ENCODE measurements around the gene TRAPPC3L. TPM values are rescaled to one million over a fixed set of nuclear protein-coding genes. Genes with fewer than 3 reads are reported as not detected.

The TRAPPC3L gene
- polyA plus RNA-seq, 4 donors, result 0.23 to 0.73 (median 0.39) TPM

DNA sequence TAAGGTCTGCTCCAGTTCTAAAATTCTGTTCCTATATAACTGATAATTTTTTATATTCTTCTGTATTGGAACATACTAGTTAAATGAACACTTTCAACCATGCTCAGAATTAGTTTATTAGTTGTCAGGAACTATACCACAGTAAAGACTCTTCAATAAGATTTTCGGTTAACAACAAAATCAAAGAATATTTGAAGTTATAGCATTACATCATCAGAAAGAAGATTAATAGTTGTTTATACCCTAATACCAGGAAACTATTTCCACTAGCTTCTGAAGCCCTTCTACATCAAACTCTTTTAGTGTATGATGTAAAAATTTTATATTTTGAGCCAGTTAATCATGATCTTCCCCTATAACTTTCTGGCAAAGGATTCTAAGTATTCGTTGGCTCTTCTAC is 14.6 kb upstream of the TRAPPC3L start:
- DNase-seq (ENCODE audit: low read depth in 4 of 4, low spot score in 3 of 4), result no peak

DNA sequence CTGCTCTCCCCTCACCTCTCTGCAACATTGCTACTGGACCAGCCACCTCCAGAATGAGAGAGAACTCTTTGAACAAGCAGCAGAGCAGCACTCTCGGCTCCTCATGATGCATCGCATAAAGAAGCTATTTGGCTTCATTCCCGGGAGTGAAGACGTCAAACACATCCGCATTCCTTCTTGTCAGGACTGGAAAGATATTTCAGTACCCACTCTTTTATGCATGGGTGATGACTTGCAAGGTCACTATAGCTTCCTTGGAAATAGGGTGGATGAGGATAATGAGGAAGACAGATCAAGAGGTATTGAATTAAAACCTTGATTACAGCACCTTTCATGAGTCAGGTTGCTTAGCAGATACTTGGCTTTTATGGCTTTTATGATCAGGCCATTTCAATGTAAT is 12.4 kb upstream of the TRAPPC3L start:
- peak in 1 of 4 donors; percentile 28 for DNase-seq (ENCODE audit: low read depth in 4 of 4, low spot score in 3 of 4)

DNA sequence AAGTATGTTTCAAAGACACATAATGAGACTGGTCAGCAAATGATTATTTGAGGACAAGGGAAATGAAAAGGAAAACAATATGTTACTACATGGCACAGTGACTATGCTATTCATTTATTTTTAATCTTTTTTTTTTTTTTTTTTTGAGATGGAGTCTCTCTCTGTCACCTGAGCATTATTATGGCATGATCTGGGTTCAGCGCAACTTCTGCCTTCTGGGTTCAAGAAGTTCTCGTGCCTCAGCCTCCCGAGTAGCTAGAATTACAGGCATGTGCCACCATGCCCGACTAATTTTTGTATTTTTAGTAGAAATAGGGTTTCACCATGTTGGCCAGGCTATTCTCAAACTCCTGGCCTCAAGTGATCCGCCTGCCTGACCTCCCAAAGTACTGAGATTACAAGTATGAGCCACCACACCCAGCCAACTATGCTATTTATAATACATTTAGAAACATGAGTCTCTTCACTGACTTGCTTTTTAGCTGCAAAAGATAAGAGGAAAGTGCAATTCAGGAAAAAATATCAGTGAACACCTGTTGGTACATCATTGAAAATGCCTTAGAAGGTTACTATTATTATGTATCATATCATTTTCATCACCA is 11.4 kb upstream of the TRAPPC3L start:
- no peak for DNase-seq (ENCODE audit: low read depth in 4 of 4, low spot score in 3 of 4)

DNA sequence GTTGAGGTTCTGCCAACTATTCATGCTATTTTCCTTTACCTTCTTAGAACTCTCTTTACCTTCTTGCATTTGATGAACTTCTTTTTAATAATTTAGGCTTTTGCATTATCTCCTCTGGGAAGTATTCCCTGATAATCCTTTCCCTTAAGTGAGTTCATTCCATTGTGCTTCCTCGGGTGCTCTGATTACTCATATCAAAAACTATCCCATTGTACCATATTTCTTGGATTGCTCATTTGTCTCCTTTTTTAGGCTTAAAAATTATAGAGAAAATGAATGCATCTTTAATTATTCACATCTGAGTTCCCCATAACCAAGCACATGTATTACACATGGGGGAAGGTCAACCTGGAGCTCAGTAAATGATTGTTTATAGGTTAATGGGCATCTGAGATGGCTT is 10.6 kb upstream of the TRAPPC3L start:
- no peak for DNase-seq (ENCODE audit: low read depth in 4 of 4, low spot score in 3 of 4)

DNA sequence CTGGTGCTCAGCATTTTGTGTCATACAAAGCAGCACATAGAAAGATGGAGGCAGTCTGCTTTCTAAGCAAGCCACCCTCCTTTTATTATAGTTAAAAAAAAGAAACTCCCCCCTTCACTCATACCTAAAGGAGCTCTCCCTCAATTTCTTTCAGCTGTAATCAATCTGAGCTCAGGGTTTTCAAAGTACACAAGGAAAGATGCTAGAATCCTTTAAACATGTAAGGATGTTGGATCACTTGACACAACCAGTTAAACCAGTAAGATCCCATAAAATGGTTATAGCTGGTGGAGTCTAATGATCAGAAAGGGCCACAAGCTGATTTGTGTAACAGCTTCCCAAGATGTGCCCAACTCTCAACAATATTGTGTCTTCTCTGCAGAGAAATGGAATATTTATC is 8.0 kb upstream of the TRAPPC3L start, which contains the start of gene CALHM4:
CALHM4 (plus strand) TSS at position 301 of the 400 bp plus-strand sequence; CDS start at position 344, 43 bp downstream.
- DNase-seq (ENCODE audit: low read depth in 4 of 4, low spot score in 3 of 4), result no peak

DNA sequence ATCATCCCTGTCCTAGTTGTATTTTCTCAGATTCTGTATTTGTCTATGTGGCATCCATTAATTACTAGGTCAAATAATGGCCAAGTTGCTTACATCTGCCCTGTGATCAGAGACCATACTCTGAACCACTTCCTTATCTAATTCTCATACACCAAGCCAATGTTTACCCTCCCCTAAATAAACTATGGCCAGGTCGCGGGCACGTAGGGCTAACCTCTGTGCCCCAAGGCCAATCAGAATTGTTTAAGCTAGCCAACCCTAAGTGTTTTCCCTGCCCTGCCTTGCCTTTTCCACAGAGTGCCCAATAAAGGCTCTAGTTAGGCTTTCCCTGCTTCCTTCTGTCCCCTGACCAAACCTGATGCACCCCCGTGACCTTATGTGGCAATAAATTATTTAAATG is 5.3 kb upstream of the TRAPPC3L start:
- DNase-seq (ENCODE audit: low read depth in 4 of 4, low spot score in 3 of 4), result no peak

DNA sequence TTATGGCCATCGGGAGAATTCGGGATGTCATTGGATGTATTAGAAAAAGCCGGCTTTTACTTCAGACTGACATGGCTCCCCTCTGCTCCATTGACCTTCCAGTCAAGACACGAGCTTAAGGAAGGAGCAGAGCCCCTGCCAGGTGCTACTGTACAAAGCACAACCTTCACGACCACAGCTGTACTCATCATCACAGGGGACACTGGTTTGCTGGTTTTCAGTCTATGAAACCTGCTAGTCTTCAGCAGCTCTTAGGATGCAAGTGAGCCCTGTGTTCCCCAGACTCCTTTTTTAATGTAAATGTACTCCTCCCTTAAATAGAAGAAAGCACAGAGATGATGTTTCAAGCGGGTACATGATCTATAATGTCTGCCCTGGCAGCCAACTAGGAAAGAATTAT is 1.9 kb upstream of the TRAPPC3L start:
- DNase-seq (ENCODE audit: low read depth in 4 of 4, low spot score in 3 of 4), result no peak

DNA sequence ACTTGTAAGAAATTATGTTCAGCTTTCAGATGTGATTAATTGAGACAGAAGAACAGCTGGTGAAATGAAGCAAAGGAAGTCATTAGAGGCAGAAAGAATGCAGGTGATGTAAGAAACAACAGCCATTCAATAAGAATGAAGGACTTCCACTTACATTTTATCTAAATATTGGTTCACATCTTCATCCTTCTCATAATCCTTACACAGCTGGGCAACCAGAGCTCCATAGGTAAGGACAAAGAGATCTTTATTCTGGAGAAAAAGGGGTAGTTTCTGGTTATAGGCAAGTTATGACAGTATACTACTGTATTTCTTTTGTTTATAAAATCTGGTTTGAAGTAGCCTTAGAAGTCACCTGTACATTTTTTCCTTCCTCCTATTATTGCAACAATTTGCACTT is 2.3 kb downstream of the TRAPPC3L start:
- DNase-seq (ENCODE audit: low read depth in 4 of 4, low spot score in 3 of 4), result no peak

DNA sequence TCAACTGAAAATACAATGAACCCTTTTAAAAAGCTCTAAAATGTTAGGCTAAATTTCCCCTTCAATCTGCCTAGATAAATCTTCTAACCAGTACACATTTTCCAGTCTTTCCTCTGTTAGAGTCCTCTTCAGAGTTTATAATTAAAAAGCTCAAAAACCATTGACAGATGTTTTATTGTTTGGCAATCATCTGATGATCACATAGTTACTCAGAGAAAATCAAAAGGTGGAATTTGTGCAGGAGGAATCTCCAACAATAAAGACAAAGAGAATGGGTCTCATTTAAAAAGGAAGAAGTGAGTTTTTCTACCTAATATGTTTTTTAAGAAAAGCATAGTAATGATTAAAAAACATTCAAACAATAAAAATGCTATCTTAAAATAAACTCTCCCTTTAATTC is 3.1 kb downstream of the TRAPPC3L start:
- no peak for DNase-seq (ENCODE audit: low read depth in 4 of 4, low spot score in 3 of 4)

DNA sequence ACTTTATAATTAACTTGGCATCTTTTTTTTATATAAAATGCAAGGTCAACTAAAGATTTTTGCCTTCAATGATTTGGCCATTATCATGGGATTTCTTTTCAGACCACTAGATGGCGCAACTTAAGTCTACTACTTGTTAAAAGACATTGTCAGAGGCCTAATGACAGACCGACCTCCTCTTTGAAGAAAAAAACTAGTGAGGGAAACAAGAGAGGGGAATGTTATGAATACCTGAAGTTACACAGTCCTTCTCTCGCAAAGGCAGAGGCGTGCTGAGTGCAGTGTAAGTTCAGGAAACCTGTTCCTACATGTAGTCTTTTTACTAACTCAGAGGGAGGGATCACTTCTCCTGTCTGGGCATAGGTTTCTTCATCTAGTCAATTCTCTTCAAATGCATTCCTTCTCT is 9.3 kb downstream of the TRAPPC3L start:
- no peak for DNase-seq (ENCODE audit: low read depth in 4 of 4, low spot score in 3 of 4)

DNA sequence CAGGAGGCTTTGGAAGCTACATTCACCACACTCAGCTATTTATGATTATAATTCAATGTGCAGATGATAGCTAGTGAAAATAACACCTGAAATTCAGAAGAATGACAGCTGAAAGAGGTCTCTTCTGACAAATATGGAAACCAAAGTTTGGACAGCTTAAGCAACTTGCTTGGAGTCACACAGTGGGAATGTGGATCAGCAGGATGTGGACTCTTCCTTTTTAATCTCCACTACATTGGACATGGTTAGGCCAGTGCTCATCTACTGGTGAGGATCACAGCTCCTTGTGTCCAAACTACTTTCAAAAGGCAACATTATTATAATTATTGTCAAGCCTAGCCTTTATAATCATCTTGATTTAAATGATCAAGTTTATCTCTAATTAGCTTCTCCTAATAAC is 10.4 kb downstream of the TRAPPC3L start:
- DNase-seq (ENCODE audit: low read depth in 4 of 4, low spot score in 3 of 4), result no peak

DNA sequence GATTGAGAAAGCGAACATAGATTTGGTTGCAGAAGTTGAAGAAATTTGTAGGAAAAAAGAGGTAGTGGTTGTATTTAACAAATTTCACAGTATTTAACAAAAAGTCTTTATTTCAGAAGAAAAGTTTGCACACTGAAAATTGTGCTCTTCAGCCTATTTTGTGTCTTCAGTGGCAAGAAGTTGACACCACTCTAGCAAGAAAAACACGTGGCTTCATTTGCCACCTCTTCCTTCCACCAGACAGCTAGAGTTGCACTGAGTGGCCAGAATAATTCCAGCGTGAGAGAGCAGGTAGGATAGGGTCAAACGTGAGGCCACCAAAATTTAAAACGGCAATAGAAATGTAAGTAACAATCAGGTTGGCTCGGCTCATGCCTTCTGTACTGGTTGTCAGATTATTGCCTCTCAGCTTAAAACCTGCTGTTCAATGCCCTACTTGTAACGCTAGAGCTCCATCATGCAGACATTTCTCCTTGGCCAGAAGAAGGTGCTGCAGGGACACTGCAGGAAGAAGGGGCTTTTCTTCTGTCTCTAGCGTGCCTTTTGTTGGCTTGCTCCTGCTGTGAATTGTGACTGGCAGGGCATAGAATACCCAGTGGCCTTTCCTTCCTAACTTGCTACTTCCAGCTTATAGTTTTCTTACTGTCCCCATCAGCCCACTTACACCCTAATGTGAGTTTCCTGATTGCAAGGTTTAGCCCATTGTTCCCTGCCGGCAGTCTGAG is 12.1 kb downstream of the TRAPPC3L start:
- DNase-seq (ENCODE audit: low read depth in 4 of 4, low spot score in 3 of 4), result no peak

DNA sequence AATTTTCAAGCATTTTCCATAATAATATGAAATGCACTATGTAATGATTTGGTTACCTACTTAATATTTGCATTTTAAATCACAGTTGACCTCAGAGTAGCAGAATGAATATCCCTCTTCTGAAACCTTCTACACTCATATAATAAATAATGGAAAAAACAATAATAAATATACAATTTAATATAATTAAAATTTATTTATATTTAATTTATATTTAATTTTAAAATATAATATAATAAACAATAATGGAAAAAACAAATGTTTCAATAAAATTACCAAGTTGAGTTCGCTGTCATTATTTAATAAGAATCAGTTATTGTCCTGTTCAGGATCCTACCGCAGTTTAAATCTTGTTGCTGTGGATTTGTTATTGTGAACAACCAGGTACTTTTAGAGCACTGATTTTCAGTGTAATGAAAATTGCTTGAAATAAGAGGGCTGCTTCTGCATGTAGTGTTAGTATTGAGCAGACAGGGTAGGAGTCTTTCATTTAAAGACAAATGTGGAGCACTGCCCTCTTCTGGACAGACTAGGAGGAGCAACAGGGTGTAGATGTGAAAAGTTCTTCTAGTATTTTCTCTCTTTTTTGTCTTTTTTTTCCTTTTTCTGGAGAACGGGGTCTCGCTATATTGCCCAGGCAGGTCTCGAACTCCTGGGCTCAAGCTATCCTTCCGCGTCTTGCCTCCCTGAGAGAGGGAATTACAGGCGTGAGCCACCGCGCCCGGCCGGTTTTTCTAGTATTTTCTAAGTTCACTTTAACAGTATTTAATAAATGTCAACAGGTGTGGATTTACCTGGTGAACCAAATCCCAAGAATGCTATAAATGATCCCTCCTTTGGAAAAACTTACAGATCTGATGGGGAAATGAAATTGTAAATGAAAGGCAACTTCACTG is 13.6 kb downstream of the TRAPPC3L start:
- DNase-seq (ENCODE audit: low read depth in 4 of 4, low spot score in 3 of 4), result peak in 1 of 4 donors; percentile 43

DNA sequence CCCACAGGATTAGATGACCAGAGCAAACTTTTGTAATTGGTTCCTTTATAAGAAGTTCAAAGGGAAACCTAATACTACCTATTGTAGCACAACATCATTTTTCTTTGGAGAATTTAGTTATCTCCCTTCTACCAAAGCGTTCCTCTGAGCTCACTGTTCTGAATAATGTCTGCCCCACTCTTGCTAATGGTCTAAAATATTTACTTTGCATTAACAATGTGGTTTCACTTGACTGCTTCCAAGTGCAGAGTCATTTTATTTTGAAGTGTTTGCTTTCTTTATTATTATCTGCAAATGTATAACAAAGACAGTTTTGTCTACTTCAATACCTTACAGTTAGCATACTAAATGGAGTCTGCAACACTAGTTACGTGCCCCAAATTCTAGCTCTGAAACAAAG is 15.0 kb downstream of the TRAPPC3L start:
- DNase-seq (ENCODE audit: low read depth in 4 of 4, low spot score in 3 of 4), result peak in 1 of 4 donors; percentile 5

DNA sequence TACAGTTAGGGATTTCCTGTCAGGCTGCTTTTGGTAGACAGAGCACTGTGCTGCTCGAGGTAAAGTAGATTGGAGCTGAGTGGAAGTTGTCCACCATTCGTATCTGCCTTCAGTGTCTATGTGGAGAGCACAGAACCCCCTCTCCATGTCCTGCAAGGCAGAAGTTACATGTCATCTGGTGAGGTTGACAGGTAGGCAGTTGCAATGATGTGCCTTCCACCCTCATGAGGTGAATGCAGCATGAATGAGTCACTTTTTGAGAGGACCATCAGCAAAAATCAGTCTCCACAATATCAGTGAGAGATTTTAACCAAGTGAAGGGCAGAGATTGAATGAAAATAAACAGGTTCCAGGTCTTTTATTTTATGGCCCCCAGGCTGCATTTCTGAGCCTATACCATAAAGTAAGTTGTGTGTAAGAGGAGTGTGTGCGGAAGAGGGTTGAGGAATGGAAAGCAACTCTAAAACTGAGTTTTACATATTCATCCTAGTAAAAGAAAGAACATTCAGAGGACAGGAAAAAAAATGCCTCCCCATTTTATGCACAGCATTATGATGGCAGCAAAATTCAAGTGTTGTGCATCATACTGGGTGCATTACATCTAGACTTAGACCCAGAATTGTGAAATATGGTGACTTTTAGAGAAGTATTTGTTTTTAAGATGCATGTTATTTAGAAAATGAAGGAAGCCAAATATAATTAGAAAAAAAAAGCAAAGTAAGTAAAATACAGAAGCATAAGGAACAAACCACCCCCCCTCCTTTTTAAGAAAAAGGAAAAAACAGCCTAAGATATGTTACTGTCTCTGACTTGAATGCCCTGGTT is 15.8 kb downstream of the TRAPPC3L start:
- no peak for DNase-seq (ENCODE audit: low read depth in 4 of 4, low spot score in 3 of 4)

DNA sequence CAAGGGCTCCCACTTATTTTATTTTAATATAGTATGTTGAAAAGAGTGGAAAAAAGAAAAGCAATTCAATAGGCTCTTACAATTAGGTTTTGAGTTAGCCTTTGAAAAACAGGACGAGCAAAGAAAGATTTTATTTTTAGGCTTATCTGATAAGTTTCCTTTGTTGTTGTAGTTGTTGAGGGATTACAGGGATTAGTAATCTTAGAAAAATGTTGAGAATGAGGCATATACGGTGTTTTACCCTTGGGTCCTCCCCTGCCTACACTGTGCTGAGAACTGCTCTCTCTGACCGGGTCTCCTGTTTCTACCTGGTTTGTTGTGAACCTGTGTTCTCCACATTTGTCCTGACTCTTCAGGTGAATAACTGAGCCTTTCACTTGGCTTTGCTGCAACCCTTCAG is 16.7 kb downstream of the TRAPPC3L start:
- DNase-seq (ENCODE audit: low read depth in 4 of 4, low spot score in 3 of 4), result no peak

DNA sequence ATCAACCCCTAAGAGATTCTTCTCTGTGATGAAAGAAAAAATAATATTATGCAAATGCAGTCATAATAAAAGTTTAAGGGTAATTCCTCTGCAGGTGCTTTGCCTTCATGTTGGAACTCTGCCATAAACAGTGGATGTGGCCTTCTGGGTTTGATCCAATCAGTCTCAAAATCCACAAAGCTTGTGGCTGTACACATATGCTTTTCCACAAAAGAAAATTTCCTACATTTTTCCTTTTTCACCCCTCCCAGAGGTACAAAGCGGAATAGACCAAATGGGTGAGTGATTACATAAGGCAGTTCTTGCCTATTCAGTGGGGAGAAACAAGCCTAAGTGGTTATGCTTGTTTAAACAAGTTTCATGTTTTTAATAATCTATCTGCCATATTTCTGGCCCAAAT is 17.4 kb downstream of the TRAPPC3L start:
- no peak for DNase-seq (ENCODE audit: low read depth in 4 of 4, low spot score in 3 of 4)

DNA sequence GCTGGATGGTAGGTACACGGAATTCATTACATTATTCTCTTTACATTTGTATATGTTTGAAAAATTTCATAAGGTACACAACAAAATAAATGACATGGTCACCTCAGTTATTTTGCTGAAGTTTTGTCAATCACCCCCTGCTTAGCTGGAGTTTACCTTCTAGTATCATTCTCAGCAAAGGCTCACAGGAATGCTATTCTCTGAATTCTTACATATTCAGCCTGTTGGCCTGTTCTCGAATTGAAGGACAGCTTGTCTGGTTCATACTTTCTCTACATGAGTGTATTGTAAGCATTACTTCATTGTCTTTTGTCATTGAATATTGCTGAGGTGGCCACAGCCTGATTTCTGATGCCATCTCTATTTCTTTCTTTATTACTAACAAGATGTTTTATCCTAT is 21.2 kb downstream of the TRAPPC3L start:
- no peak for DNase-seq (ENCODE audit: low read depth in 4 of 4, low spot score in 3 of 4)

DNA sequence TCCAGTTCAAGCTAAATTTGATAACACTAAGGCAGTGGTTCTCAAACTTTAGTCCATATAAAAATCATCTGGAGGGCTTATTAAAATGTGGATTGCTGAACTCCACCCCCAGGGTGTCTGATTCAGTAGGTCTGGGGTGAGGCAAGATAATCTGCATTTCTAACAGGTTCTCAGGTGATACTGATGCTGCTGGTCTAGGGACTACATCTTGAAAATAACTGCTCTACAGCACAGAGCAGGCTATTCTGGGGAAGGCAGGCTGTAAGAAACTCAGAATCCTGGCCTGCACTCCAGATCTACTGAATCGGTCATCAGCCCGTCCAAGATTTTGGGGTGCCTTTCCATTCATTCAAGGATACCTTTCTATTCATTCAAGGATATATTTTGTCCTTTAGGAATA is 22.6 kb downstream of the TRAPPC3L start:
- no peak for DNase-seq (ENCODE audit: low read depth in 4 of 4, low spot score in 3 of 4)

DNA sequence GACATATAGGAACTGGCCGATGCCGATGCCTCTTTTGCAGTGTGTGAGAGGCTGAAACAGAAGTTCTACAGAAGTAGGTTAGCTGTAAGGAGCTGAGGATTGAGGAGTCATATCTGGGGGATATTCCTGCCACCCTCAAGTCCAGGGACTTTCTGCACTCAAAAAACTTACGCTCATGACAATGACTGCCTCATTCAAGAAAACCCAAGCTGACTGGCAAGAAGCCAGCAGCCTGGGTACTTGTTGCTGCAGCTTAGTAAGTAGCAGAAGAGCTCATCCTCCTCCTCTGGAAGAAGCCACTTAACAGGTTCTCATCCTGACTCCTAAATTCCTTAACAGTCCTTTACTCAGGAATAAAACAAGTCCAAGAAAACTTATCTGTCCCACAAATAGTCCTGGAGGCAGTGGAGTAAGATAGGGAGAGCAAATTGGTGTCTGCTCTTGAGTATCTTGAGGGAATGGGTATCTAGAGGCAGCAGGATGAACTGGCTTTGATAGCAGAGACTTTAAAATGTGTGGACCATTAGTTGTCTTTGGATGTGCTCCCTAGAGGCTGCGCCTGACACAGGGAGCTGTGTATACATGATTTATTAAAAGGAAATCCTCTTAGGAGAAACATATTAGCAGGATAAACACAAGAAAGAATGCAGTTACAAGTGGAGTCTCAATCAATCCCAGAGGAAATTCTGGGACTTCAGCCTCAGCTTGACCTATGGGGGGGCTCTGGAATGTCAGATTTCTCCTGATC is 26.7 kb downstream of the TRAPPC3L start:
- DNase-seq (ENCODE audit: low read depth in 4 of 4, low spot score in 3 of 4), result peak in 1 of 4 donors; percentile 13
